GM12891 (cell line): ENCODE results near the gene LCP2.

ENCODE experiments used
- PAX5 ChIP-seq: IDR thresholded peaks from 2 replicates; pipeline ENCODE4 v1.6.1; 2011; ENCODE audit warnings: low read length, moderate library complexity, mild to moderate bottlenecking; ENCODE audit not compliant: insufficient read depth, severe bottlenecking
- POLR2A ChIP-seq: IDR thresholded peaks from 2 replicates; pipeline ENCODE4 v1.6.1; 2011; ENCODE audit warnings: low read depth, low read length, control low read depth
- POLR2AphosphoS5 ChIP-seq: IDR thresholded peaks from 2 replicates; pipeline ENCODE4 v1.6.1; 2011; ENCODE audit warnings: low read depth, low read length, control low read depth
- POU2F2 ChIP-seq: IDR thresholded peaks from 2 replicates; pipeline ENCODE4 v1.6.1; 2011; ENCODE audit warnings: low read depth, mild to moderate bottlenecking, control low read depth, low read length, moderate library complexity
- SPI1 ChIP-seq: IDR thresholded peaks from 2 replicates; pipeline ENCODE4 v1.6.1; 2011; ENCODE audit warnings: low read depth, low read length, control low read depth
- TAF1 ChIP-seq: IDR thresholded peaks from 2 replicates; pipeline ENCODE4 v1.6.1; 2011; ENCODE audit warnings: low read depth, low read length, control low read depth

DNA sequence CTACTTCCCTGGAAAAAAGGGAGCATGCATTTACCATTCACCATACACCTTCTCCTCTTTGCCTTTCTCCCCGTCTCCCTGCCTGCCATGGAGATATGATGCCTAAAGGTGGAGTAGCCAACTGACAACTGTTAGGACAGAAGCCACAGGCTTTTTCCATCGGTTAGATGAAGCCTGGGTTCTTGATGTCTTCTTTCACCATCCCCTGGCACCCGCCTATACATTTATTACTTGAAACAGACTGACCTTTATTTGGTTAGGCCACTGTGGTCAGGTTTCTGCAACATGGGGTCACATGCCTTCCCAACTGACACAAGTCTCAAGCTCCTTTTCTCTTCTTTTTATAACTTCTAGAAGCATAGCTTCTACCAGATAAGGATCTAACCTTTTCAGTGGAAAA is 7.1 kb downstream of the LCP2 start:
- no peak for TF ChIP-seq POLR2AphosphoS5
- TF ChIP-seq TAF1: no peak
- no peak for TF ChIP-seq POLR2A
- no peak for TF ChIP-seq SPI1
- TF ChIP-seq PAX5: no peak
- TF ChIP-seq POU2F2: no peak
